K562 (cell line): ENCODE measurements around the gene ZNF330. TPM values are rescaled to one million over a fixed set of nuclear protein-coding genes. Genes with fewer than 3 reads are reported as not detected.

Experiments used
- ATAC-seq: fragments of 200-7000 bp; cut with Tn5 transposase; 3 replicates; pipeline ENCODE4 v1.9.1; 2020; ENCODE audit warnings: moderate library complexity
- BruUV-seq: library from RNA; stranded (reverse); fragments of 400-500 nt; replicated peaks from 2 replicates; lab custom pipeline; 2021; lab: Mats Ljungman, UMichigan
- CTCF ChIA-PET: fragments of 300-600 bp; formaldehyde crosslinking; extraction: SDS; loops from one replicate; lab custom pipeline; 2021; ENCODE audit warnings: low intra/inter-chr PET ratio; lab: Yijun Ruan, JAX
- POLR2A ChIA-PET: fragments of 300-600, 350-650 bp; sonication (Branson Sonifier 250); formaldehyde crosslinking; extraction: SDS; loops from one replicate; lab custom pipeline; 2021; ENCODE audit warnings: antibody characterized with exemption, inconsistent platforms; lab: Yijun Ruan, JAX
- DNase-seq, 4 experiments: peaks; one replicate each; pipeline versions ENCODE4 v3.0.0 to v3.0.0-alpha.2; 2011 to 2018; ENCODE audit warnings: low spot score in 3 of 4, mixed read lengths in 3 of 4; ENCODE audit errors: extremely low read depth in 1 of 4
- FAIRE-seq: peaks from 2 replicates; lab custom pipeline; 2011; peaks lifted over from hg19 to GRCh38; lab: Jason Lieb, UNC
- H2AFZ ChIP-seq: 2 replicates; pipeline ENCODE4 v1.6.0; 2011; ENCODE audit warnings: low read depth, low read length, control low read depth, inconsistent platforms
- H3K27ac ChIP-seq: fragments of 200-600 bp; 3 replicates; pipeline ENCODE4 v1.8.0; 2011; ENCODE audit warnings: low read depth, mild to moderate bottlenecking, control low read depth, inconsistent platforms, low read length, moderate library complexity, mixed read lengths; ENCODE audit errors: extremely low read depth
- H3K27me3 ChIP-seq, 2 experiments: fragments of 300-600 bp in 1 of 2; 2 replicates in 1 of 2; 3 replicates in 1 of 2; pipeline versions ENCODE4 v1.6.0 to v1.8.0; 2011; ENCODE audit warnings: inconsistent platforms in 2 of 2, low read length in 2 of 2, mild to moderate bottlenecking in 1 of 2, mixed read lengths in 1 of 2, moderate library complexity in 1 of 2; ENCODE audit not compliant: control insufficient read depth in 2 of 2, insufficient read depth in 2 of 2
- H3K36me3 ChIP-seq: fragments of 300-600 bp; 3 replicates; pipeline ENCODE4 v1.8.0; 2011; ENCODE audit warnings: mild to moderate bottlenecking, low read length, inconsistent platforms; ENCODE audit not compliant: control insufficient read depth, insufficient read depth
- H3K4me1 ChIP-seq, 2 experiments: fragments of 200-600 bp in 1 of 2; replicated peaks in 1 of 2; 2 replicates in 1 of 2; 3 replicates in 1 of 2; pipeline versions ENCODE4 v1.5.1 to v1.8.0; 2011; ENCODE audit warnings: inconsistent platforms in 2 of 2, low read length in 2 of 2, mild to moderate bottlenecking in 1 of 2, mixed read lengths in 1 of 2, moderate library complexity in 1 of 2; ENCODE audit not compliant: control insufficient read depth in 2 of 2, insufficient read depth in 2 of 2
- H3K4me2 ChIP-seq: 2 replicates; pipeline ENCODE4 v1.6.1; 2011; ENCODE audit warnings: low read length, control low read depth, inconsistent platforms, mixed read lengths; ENCODE audit not compliant: insufficient read depth
- H3K4me3 ChIP-seq: fragments of 200-600 bp; sonication (generic), shearing (Covaris generic); 2 replicates; pipeline ENCODE4 v1.5.1; 2016; ENCODE audit warnings: control low read depth, inconsistent platforms
- H3K79me2 ChIP-seq: fragments of 200-600 bp; 3 replicates; pipeline ENCODE4 v1.8.0; 2011; ENCODE audit warnings: low read length, inconsistent platforms; ENCODE audit not compliant: control insufficient read depth, insufficient read depth
- H3K9ac ChIP-seq, 2 experiments: 2 replicates each; pipeline versions ENCODE4 v1.6.0 to v1.6.1; 2011; ENCODE audit warnings: low read depth in 2 of 2, low read length in 2 of 2, control low read depth in 1 of 2, inconsistent platforms in 1 of 2, mild to moderate bottlenecking in 1 of 2, mixed read lengths in 1 of 2; ENCODE audit not compliant: insufficient read depth in 1 of 2
- H3K9me1 ChIP-seq: one replicate; pipeline ENCODE4 v1.6.0; 2011; ENCODE audit warnings: inconsistent platforms, mild to moderate bottlenecking, low read length, moderate library complexity; ENCODE audit not compliant: control insufficient read depth, insufficient read depth
- H3K9me3 ChIP-seq: replicated peaks from 2 replicates; pipeline ENCODE4 v1.5.1; 2011; ENCODE audit warnings: low read depth, low read length, inconsistent platforms; ENCODE audit not compliant: control insufficient read depth, insufficient read depth
- H4K20me1 ChIP-seq: replicated peaks from 2 replicates; pipeline ENCODE4 v1.6.1; 2011; ENCODE audit warnings: low read length, inconsistent platforms, mixed read lengths; ENCODE audit not compliant: control insufficient read depth, insufficient read depth
- CTCF ChIP-seq, 3 experiments: IDR thresholded peaks in 2 of 3; conservative IDR thresholded peaks in 1 of 3; 2 replicates each; pipeline ENCODE4 v1.5.1; 2011 to 2012; ENCODE audit warnings: low read length in 3 of 3, mild to moderate bottlenecking in 3 of 3, control low read depth in 2 of 3, improper control_type of control experiment in 1 of 3, inconsistent platforms in 1 of 3, low read depth in 1 of 3, mixed read lengths in 1 of 3, moderate library complexity in 1 of 3; ENCODE audit not compliant: insufficient read depth in 2 of 3
- ELK3 ChIP-seq: fragments of 450-650 bp; formaldehyde crosslinking; IDR thresholded peaks from 2 replicates; pipeline ENCODE4 v1.4.0; 2020; ENCODE audit warnings: mild to moderate bottlenecking
- MED1 ChIP-seq: sonication (generic); formaldehyde crosslinking; IDR thresholded peaks from 2 replicates; pipeline ENCODE4 v1.8.1; 2023; ENCODE audit warnings: missing genetic modification reagents, borderline replicate concordance
- in situ Hi-C: fragments of 300-500 bp; cut with MboI; formaldehyde crosslinking; loops from 4 replicates; pipeline ENCODE4 v1.15.0; 2018; ENCODE audit warnings: inconsistent platforms, mixed read lengths
- intact Hi-C: fragments of 100-400 bp; cut with micrococcal nuclease; formaldehyde crosslinking; loops from 2 replicates; pipeline ENCODE4 v1.14.2; 2022
- polyA plus RNA-seq, 8 experiments: library from polyadenylated mRNA; depleted of rRNA in 4 of 8; stranded (reverse) in 5 of 8; unstranded in 3 of 8; fragments of >200 nt; fragmentation: Nextera tagmentation in 2 of 8; fragmentation: Illumina TruSeq in 1 of 8; extraction: Ambion mirVana in 2 of 8; extraction: Trizol in 1 of 8; gene quantifications; 2 replicates each; pipeline versions ENCODE4 v1.2.1 to v1.2.3, GENCODE V29; 2011 to 2014; ENCODE audit warnings: inconsistent platforms in 1 of 8, missing spikeins in 1 of 8
- total RNA-seq, 7 experiments: library from RNA; depleted of rRNA in 6 of 7; stranded (reverse); fragments of >200 nt in 6 of 7; fragmentation: Illumina TruSeq in 2 of 7; extraction: Trizol in 2 of 7; gene quantifications; 2 replicates each; pipeline versions ENCODE4 v1.2.1 to v1.2.3, GENCODE V29; 2011 to 2021; ENCODE audit warnings: low replicate concordance in 1 of 7

ZNF330 gene
- total and polyA plus RNA-seq, 9 of the 15 experiments (the other 6 are each of a cell fraction or from before 2014, with no cell fraction given) = 70.0 to 115 (median 92.0) TPM

- TF ChIP-seq ELK3 (CRISPR knock-in tag) = no peak
These were observed 34.3 kb downstream of the ZNF330 start (continued) for GRCh38 chr4:141255016-141255415.

GRCh38 chr4:141258558-141258957 is 37.9 kb downstream of the ZNF330 start:
- Histone ChIP-seq H3K9ac (no peak overlapping the region), H3K79me2 (no peaks in the 10 kb centered on the region), H2AFZ (no peak overlapping the region), H3K4me1 (no peaks in the 10 kb centered on the region), H3K27me3 (no peaks in the 10 kb centered on the region), H3K36me3 (no peaks in the 10 kb centered on the region), H3K9me1 (no peaks in the 10 kb centered on the region), H3K9me3 (no peaks in the 10 kb centered on the region), H3K4me3 (no peak overlapping the region), H4K20me1 (no peaks in the 10 kb centered on the region), H3K27ac (no peak overlapping the region), H3K4me2 (no peak overlapping the region)
- ATAC-seq = peak; percentile 63
- POLR2A ChIA-PET = interaction anchor here (0.9 kb wide), 1 partner anchor 10 kb away, joined by 4 read pairs; no protein-coding TSS in a partner anchor
- no peak for FAIRE-seq
- TF ChIP-seq CTCF (IDR thresholded peaks at IDR 0.05 in 2 of 3, conservative IDR thresholded peaks at IDR 0.05 in 1 of 3; ENCODE audit: insufficient read depth in 2 of 3, low read depth in 1 of 3, low read length in 3 of 3) (0 out of 6 replicates have a peak, but pooled peaks of 1 of the 3 experiments have one; percentile 18), MED1 (CRISPR knock-in tag) (no peak)
- CTCF ChIA-PET = no interaction called here
- intact Hi-C loops = no loop called here
- DNase-seq = no peak
- no TSS peak for BruUV-seq
- in situ Hi-C loops = no loop called here
